K562 (cell line): ENCODE data around the gene FMNL3. TPM values are rescaled to one million over a fixed set of nuclear protein-coding genes. Genes with fewer than 3 reads are reported as not detected.
"Not testable (repeated sequence)": the region's sequence is repeated elsewhere in the genome, so short reads cannot be mapped to it uniquely, and the experiment has no call there.

Experiments used
- ATAC-seq: fragments of 200-7000 bp; cut with Tn5 transposase; 3 replicates; pipeline ENCODE4 v1.9.1; 2020; ENCODE audit warnings: moderate library complexity
- BruUV-seq: library from RNA; stranded (reverse); fragments of 400-500 nt; replicated peaks from 2 replicates; lab custom pipeline; 2021; lab: Mats Ljungman, UMichigan
- CTCF ChIA-PET: fragments of 300-600 bp; formaldehyde crosslinking; extraction: SDS; loops from one replicate; lab custom pipeline; 2021; ENCODE audit warnings: low intra/inter-chr PET ratio; lab: Yijun Ruan, JAX
- POLR2A ChIA-PET: fragments of 300-600, 350-650 bp; sonication (Branson Sonifier 250); formaldehyde crosslinking; extraction: SDS; loops from one replicate; lab custom pipeline; 2021; ENCODE audit warnings: antibody characterized with exemption, inconsistent platforms; lab: Yijun Ruan, JAX
- DNase-seq, 4 experiments: peaks; one replicate each; pipeline versions ENCODE4 v3.0.0 to v3.0.0-alpha.2; 2011 to 2018; ENCODE audit warnings: low spot score in 3 of 4, mixed read lengths in 3 of 4; ENCODE audit errors: extremely low read depth in 1 of 4
- FAIRE-seq: peaks from 2 replicates; lab custom pipeline; 2011; peaks lifted over from hg19 to GRCh38; lab: Jason Lieb, UNC
- H2AFZ ChIP-seq: 2 replicates; pipeline ENCODE4 v1.6.0; 2011; ENCODE audit warnings: low read depth, low read length, control low read depth, inconsistent platforms
- H3K27ac ChIP-seq: fragments of 200-600 bp; 3 replicates; pipeline ENCODE4 v1.8.0; 2011; ENCODE audit warnings: low read depth, mild to moderate bottlenecking, control low read depth, inconsistent platforms, low read length, moderate library complexity, mixed read lengths; ENCODE audit errors: extremely low read depth
- H3K27me3 ChIP-seq, 2 experiments: fragments of 300-600 bp in 1 of 2; 2 replicates in 1 of 2; 3 replicates in 1 of 2; pipeline versions ENCODE4 v1.6.0 to v1.8.0; 2011; ENCODE audit warnings: inconsistent platforms in 2 of 2, low read length in 2 of 2, mild to moderate bottlenecking in 1 of 2, mixed read lengths in 1 of 2, moderate library complexity in 1 of 2; ENCODE audit not compliant: control insufficient read depth in 2 of 2, insufficient read depth in 2 of 2
- H3K36me3 ChIP-seq: fragments of 300-600 bp; 3 replicates; pipeline ENCODE4 v1.8.0; 2011; ENCODE audit warnings: mild to moderate bottlenecking, low read length, inconsistent platforms; ENCODE audit not compliant: control insufficient read depth, insufficient read depth
- H3K4me1 ChIP-seq, 2 experiments: fragments of 200-600 bp in 1 of 2; replicated peaks in 1 of 2; 2 replicates in 1 of 2; 3 replicates in 1 of 2; pipeline versions ENCODE4 v1.5.1 to v1.8.0; 2011; ENCODE audit warnings: inconsistent platforms in 2 of 2, low read length in 2 of 2, mild to moderate bottlenecking in 1 of 2, mixed read lengths in 1 of 2, moderate library complexity in 1 of 2; ENCODE audit not compliant: control insufficient read depth in 2 of 2, insufficient read depth in 2 of 2
- H3K4me2 ChIP-seq: 2 replicates; pipeline ENCODE4 v1.6.1; 2011; ENCODE audit warnings: low read length, control low read depth, inconsistent platforms, mixed read lengths; ENCODE audit not compliant: insufficient read depth
- H3K4me3 ChIP-seq: fragments of 200-600 bp; sonication (generic), shearing (Covaris generic); 2 replicates; pipeline ENCODE4 v1.5.1; 2016; ENCODE audit warnings: control low read depth, inconsistent platforms
- H3K79me2 ChIP-seq: fragments of 200-600 bp; 3 replicates; pipeline ENCODE4 v1.8.0; 2011; ENCODE audit warnings: low read length, inconsistent platforms; ENCODE audit not compliant: control insufficient read depth, insufficient read depth
- H3K9ac ChIP-seq, 2 experiments: 2 replicates each; pipeline versions ENCODE4 v1.6.0 to v1.6.1; 2011; ENCODE audit warnings: low read depth in 2 of 2, low read length in 2 of 2, control low read depth in 1 of 2, inconsistent platforms in 1 of 2, mild to moderate bottlenecking in 1 of 2, mixed read lengths in 1 of 2; ENCODE audit not compliant: insufficient read depth in 1 of 2
- H3K9me1 ChIP-seq: one replicate; pipeline ENCODE4 v1.6.0; 2011; ENCODE audit warnings: inconsistent platforms, mild to moderate bottlenecking, low read length, moderate library complexity; ENCODE audit not compliant: control insufficient read depth, insufficient read depth
- H3K9me3 ChIP-seq: replicated peaks from 2 replicates; pipeline ENCODE4 v1.5.1; 2011; ENCODE audit warnings: low read depth, low read length, inconsistent platforms; ENCODE audit not compliant: control insufficient read depth, insufficient read depth
- H4K20me1 ChIP-seq: replicated peaks from 2 replicates; pipeline ENCODE4 v1.6.1; 2011; ENCODE audit warnings: low read length, inconsistent platforms, mixed read lengths; ENCODE audit not compliant: control insufficient read depth, insufficient read depth
- ATF3 ChIP-seq, 2 experiments: fragments of 450-650 bp in 1 of 2; sonication (generic) in 1 of 2; formaldehyde crosslinking in 1 of 2; IDR thresholded peaks in 1 of 2; conservative IDR thresholded peaks in 1 of 2; 2 replicates each; pipeline versions ENCODE4 v1.6.1 to v1.8.1; 2016 to 2023; ENCODE audit warnings: mild to moderate bottlenecking in 2 of 2, moderate library complexity in 2 of 2, inconsistent platforms in 1 of 2, missing genetic modification reagents in 1 of 2
- KDM1A ChIP-seq, 2 experiments: fragments of 450-650 bp; IDR thresholded peaks; 2 replicates each; pipeline ENCODE4 v1.6.1; 2016; ENCODE audit warnings: mild to moderate bottlenecking in 2 of 2
- WGBS: fragments of 100-300 bp; shearing (Covaris generic); methylation state at CpG from one replicate; pipeline ENCODE4 v1.1.6; 2016; ENCODE audit warnings: low coverage, mixed read lengths; ENCODE audit not compliant: insufficient coverage; ENCODE audit errors: missing lambda C conversion rate; 5-methylcytosine and 5-hydroxymethylcytosine counted together
- in situ Hi-C: fragments of 300-500 bp; cut with MboI; formaldehyde crosslinking; loops from 4 replicates; pipeline ENCODE4 v1.15.0; 2018; ENCODE audit warnings: inconsistent platforms, mixed read lengths
- intact Hi-C: fragments of 100-400 bp; cut with micrococcal nuclease; formaldehyde crosslinking; loops from 2 replicates; pipeline ENCODE4 v1.14.2; 2022
- polyA plus RNA-seq, 8 experiments: library from polyadenylated mRNA; depleted of rRNA in 4 of 8; stranded (reverse) in 5 of 8; unstranded in 3 of 8; fragments of >200 nt; fragmentation: Nextera tagmentation in 2 of 8; fragmentation: Illumina TruSeq in 1 of 8; extraction: Ambion mirVana in 2 of 8; extraction: Trizol in 1 of 8; gene quantifications; 2 replicates each; pipeline versions ENCODE4 v1.2.1 to v1.2.3, GENCODE V29; 2011 to 2014; ENCODE audit warnings: inconsistent platforms in 1 of 8, missing spikeins in 1 of 8
- total RNA-seq, 7 experiments: library from RNA; depleted of rRNA in 6 of 7; stranded (reverse); fragments of >200 nt in 6 of 7; fragmentation: Illumina TruSeq in 2 of 7; extraction: Trizol in 2 of 7; gene quantifications; 2 replicates each; pipeline versions ENCODE4 v1.2.1 to v1.2.3, GENCODE V29; 2011 to 2021; ENCODE audit warnings: low replicate concordance in 1 of 7

The FMNL3 gene
- total and polyA plus RNA-seq, 9 of the 15 experiments (the other 6 are each of a cell fraction or from before 2014, with no cell fraction given), result 0.49 to 14.4 (median 6.8) TPM

GRCh38 chr12:49738721-49739120 is 31.5 kb upstream of the FMNL3 start:
- FAIRE-seq; H3K9me1 ChIP-seq; in situ Hi-C loops; H3K4me1 ChIP-seq; POLR2A ChIA-PET; H3K27me3 ChIP-seq; BruUV-seq; H3K27ac ChIP-seq; H3K4me3 ChIP-seq; H3K9ac ChIP-seq; CTCF ChIA-PET; ATAC-seq; H3K36me3 ChIP-seq; H3K9me3 ChIP-seq; DNase-seq; H3K4me2 ChIP-seq; intact Hi-C loops; TF ChIP-seq ATF3 (CRISPR knock-in tag; conservative IDR thresholded peaks at IDR 0.05): not testable (repeated sequence)
- TF ChIP-seq ATF3 (IDR thresholded peaks at IDR 0.05), result 0 out of 2 replicates have a peak, but pooled peaks have one; percentile 19
- 43% methylated on average over 5 of the region's 5 CpGs for whole genome bisulfite sequencing
- peaks cover 24% of the 10 kb centered on the region for H3K79me2 ChIP-seq
- peaks cover 20% of the 10 kb centered on the region for H4K20me1 ChIP-seq
- peak overlapping the region; percentile 34; the same call in 1 of the 2 replicates for H2AFZ ChIP-seq

GRCh38 chr12:49734900-49735299 is 27.7 kb upstream of the FMNL3 start:
- H3K4me2 ChIP-seq, FAIRE-seq, POLR2A ChIA-PET, BruUV-seq, H3K9me1 ChIP-seq, H2AFZ ChIP-seq, ATAC-seq, DNase-seq, H3K36me3 ChIP-seq, intact Hi-C loops, in situ Hi-C loops, H3K79me2 ChIP-seq, H4K20me1 ChIP-seq, H3K4me3 ChIP-seq, CTCF ChIA-PET, H3K27ac ChIP-seq, H3K9ac ChIP-seq, H3K9me3 ChIP-seq, H3K27me3 ChIP-seq: not testable (repeated sequence)
- WGBS, result 59% methylated on average over 6 of the region's 7 CpGs
- peak; percentile 59 to 65; a peak in 3 of 4 replicates for TF ChIP-seq KDM1A (IDR thresholded peaks at IDR 0.05)
- H3K4me1 ChIP-seq, result peaks cover 0 to 19% of the 10 kb centered on the region in 2 experiments; a peak in 3 of 5 replicates
